Measurements from ENCODE around the gene LAIR1. TPM values are rescaled to one million over a fixed set of nuclear protein-coding genes. Genes with fewer than 3 reads are reported as not detected.

LAIR1 gene
- total RNA-seq, 1 donor from 2014 or later: 30.5 TPM

DNA sequence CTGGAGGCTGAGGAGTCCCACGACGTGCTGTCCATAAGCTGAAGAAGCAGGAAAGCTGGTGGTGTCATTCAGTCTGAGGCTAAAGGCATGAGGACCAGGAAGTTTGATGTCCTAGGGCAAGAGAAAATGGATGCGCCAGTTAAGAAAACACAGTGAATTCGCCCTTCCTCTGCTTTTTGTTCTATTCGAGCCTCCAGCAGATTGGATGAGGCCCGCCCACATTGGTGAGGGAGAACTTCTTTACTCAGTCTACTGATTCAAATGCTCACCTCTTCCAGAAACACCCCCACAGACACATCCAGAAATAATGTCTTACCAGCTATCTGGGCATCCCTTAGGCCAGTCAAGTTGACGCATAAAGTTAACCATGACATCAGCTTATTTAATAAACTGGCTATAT is 43.0 kb upstream of the LAIR1 start:
- H3K9me3 Mint-ChIP-seq: no peaks in the 10 kb centered on the region
- CTCF ChIA-PET: interaction anchor here (1.1 kb wide), 1 partner anchor 16 kb away, joined by 3 read pairs; no protein-coding TSS in a partner anchor
- TF ChIP-seq, protein P1, sequence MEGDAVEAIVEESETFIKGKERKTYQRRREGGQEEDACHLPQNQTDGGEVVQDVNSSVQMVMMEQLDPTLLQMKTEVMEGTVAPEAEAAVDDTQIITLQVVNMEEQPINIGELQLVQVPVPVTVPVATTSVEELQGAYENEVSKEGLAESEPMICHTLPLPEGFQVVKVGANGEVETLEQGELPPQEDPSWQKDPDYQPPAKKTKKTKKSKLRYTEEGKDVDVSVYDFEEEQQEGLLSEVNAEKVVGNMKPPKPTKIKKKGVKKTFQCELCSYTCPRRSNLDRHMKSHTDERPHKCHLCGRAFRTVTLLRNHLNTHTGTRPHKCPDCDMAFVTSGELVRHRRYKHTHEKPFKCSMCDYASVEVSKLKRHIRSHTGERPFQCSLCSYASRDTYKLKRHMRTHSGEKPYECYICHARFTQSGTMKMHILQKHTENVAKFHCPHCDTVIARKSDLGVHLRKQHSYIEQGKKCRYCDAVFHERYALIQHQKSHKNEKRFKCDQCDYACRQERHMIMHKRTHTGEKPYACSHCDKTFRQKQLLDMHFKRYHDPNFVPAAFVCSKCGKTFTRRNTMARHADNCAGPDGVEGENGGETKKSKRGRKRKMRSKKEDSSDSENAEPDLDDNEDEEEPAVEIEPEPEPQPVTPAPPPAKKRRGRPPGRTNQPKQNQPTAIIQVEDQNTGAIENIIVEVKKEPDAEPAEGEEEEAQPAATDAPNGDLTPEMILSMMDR (IDR thresholded peaks at IDR 0.05): no peak
- H3K27ac Mint-ChIP-seq: no peak overlapping the region
- H3K36me3 Mint-ChIP-seq (ENCODE audit: low read depth): no peaks in the 10 kb centered on the region
- no peak for ATAC-seq (ENCODE audit: low read depth)
- intact Hi-C loops (cut with micrococcal nuclease): no loop called here
- H3K27me3 Mint-ChIP-seq: peaks cover 14% of the 10 kb centered on the region
- H3K4me1 Mint-ChIP-seq: no peaks in the 10 kb centered on the region
- no peak overlapping the region for H3K4me3 Mint-ChIP-seq
- no peak for DNase-seq
- POLR2A ChIA-PET: no interaction called here

GRCh38 chr19:54405628-54406027 is 40.9 kb upstream of the LAIR1 start:
- no peak for DNase-seq
- Mint-ChIP-seq H3K27me3 (peaks cover 5% of the 10 kb centered on the region), H3K4me3 (no peak overlapping the region), H3K4me1 (no peaks in the 10 kb centered on the region), H3K27ac (no peak overlapping the region), H3K36me3 (ENCODE audit: low read depth) (no peaks in the 10 kb centered on the region), H3K9me3 (no peaks in the 10 kb centered on the region)
- ATAC-seq (ENCODE audit: low read depth): no peak
- POLR2A ChIA-PET: interaction anchor here (0.6 kb wide), 1 partner anchor 231 kb away, joined by 3 read pairs; no protein-coding TSS in a partner anchor
- TF ChIP-seq, protein P1 (IDR thresholded peaks at IDR 0.05): no peak
- CTCF ChIA-PET: no interaction called here
- intact Hi-C loops (cut with micrococcal nuclease): no loop called here

- ATAC-seq (ENCODE audit: low read depth): no peak
- TF ChIP-seq, protein P1 (IDR thresholded peaks at IDR 0.05): no peak
- H3K36me3 Mint-ChIP-seq (ENCODE audit: low read depth): no peaks in the 10 kb centered on the region
- H3K4me1 Mint-ChIP-seq: no peaks in the 10 kb centered on the region
- POLR2A ChIA-PET: no interaction called here
- CTCF ChIA-PET: interaction anchor here (1.2 kb wide), 1 partner anchor 12 kb away, joined by 4 read pairs; no protein-coding TSS in a partner anchor
- no peak overlapping the region for H3K4me3 Mint-ChIP-seq
- intact Hi-C loops (cut with micrococcal nuclease): no loop called here
- no peaks in the 10 kb centered on the region for H3K9me3 Mint-ChIP-seq
- H3K27ac Mint-ChIP-seq: no peak overlapping the region
- DNase-seq: no peak
- H3K27me3 Mint-ChIP-seq: peaks cover 4% of the 10 kb centered on the region
Measured at GRCh38 chr19:54403054-54403453, 38.3 kb upstream of the LAIR1 start.

DNA sequence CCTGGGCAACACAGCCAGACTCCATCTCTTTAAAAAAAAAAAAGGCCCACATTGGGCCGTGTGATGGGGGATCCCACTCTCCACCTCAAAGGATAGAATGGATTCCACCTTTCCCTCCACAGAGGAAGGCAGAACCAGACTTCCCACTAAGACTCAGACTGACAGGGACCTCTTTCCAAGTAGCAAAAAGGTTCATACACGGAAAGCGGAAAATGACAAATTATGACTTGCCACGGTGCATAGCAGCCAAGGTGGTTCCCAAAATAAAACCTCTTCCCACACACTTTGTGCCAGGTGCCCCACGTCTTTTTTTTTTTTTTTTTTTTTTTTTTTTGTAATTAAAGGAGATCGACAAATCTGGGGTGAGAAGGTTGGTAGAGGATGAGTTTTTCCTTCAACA is 36.2 kb upstream of the LAIR1 start:
- H3K27ac Mint-ChIP-seq: no peak overlapping the region
- no peak overlapping the region for H3K4me3 Mint-ChIP-seq
- ATAC-seq (ENCODE audit: low read depth) (no peak), DNase-seq (no peak)
- H3K36me3 Mint-ChIP-seq (ENCODE audit: low read depth): no peaks in the 10 kb centered on the region
- no peaks in the 10 kb centered on the region for H3K4me1 Mint-ChIP-seq
- TF ChIP-seq, protein P1 (IDR thresholded peaks at IDR 0.05): no peak
- intact Hi-C loops (cut with micrococcal nuclease): no loop called here
- ChIA-PET CTCF (interaction anchor here (0.6 kb wide), 1 partner anchor 81 kb away, joined by 4 read pairs; no protein-coding TSS in a partner anchor), POLR2A (no interaction called here)
- H3K27me3 Mint-ChIP-seq: peaks cover 9% of the 10 kb centered on the region
- no peaks in the 10 kb centered on the region for H3K9me3 Mint-ChIP-seq

DNA sequence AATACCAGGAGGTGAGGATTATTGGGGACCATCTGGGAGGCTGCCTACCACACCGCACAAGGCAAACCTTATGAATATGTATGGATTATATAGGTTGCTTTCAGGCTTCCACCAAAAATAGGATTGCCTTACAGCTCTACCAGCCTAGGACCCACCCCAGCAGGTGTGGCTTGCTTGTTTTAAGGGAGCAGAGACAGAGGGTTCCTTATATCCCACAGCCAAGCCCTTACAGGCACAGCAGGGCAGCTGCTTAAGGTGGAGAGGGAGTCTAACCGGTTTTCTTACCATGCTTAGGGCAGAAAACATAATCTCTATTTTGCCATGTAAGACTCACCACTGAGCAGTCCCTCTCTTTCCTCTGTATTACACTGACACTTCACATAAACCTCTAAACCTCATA is 34.5 kb upstream of the LAIR1 start:
- Mint-ChIP-seq H3K4me3 (no peak overlapping the region), H3K27ac (no peak overlapping the region), H3K9me3 (no peaks in the 10 kb centered on the region), H3K27me3 (peaks cover 9% of the 10 kb centered on the region), H3K36me3 (ENCODE audit: low read depth) (no peaks in the 10 kb centered on the region), H3K4me1 (peaks cover 2% of the 10 kb centered on the region)
- intact Hi-C loops (cut with micrococcal nuclease): no loop called here
- no peak for ATAC-seq (ENCODE audit: low read depth)
- TF ChIP-seq, protein P1 (IDR thresholded peaks at IDR 0.05): no peak
- ChIA-PET CTCF (interaction anchor here (1.0 kb wide), 1 partner anchor 210 kb away, joined by 3 read pairs; the partner anchor contains the start of gene MBOAT7), POLR2A (no interaction called here)
- DNase-seq: no peak
